Measurements from ENCODE around the gene RAD51C.

The RAD51C gene

DNA sequence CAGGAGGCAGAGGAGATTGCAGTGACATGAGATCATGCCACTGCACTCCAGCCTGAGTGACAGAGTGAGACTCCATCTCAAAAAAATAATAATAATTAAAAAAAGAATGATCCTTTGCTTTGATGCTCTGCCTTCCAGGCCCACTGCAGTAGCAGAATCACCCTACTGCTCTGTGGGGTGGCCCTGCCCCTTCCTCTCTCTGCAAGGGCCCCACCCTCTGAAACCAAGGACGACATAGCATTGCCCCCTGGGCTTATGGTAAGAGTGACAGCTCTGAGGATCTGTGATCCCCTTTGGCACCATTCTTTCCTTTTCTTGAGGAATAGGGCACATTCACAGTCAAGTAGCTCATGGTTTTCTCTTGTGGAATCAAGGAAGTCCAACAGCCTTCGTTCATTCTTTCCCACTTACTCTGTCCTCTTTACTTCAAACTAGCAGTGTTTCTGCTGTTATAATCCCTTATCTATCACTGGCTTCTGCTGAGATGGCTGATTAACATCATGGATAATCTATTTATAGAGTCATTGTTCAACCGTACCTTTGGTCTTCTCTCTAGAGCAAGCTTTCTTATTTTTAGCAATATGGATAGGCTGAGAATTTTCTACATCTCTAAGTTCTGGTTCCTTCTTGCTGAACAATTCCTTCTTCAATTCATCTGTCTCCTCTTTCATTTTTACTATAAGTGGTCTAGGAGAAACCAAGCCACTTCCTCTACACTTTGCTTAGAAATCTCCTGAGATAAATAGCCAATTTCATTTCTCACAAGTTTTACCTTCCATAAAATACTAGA is 14.1 kb downstream of the RAD51C start:
- no peak overlapping the region for H3K4me3 ChIP-seq (ENCODE audit: control insufficient read depth, low read depth, low read length)
- TF ChIP-seq CTCF (IDR thresholded peaks at IDR 0.05; ENCODE audit: control insufficient read depth, insufficient read depth, low read depth, low read length, missing control alignments) = no peak
- DNase-seq (ENCODE audit: low read depth) = no peak

DNA sequence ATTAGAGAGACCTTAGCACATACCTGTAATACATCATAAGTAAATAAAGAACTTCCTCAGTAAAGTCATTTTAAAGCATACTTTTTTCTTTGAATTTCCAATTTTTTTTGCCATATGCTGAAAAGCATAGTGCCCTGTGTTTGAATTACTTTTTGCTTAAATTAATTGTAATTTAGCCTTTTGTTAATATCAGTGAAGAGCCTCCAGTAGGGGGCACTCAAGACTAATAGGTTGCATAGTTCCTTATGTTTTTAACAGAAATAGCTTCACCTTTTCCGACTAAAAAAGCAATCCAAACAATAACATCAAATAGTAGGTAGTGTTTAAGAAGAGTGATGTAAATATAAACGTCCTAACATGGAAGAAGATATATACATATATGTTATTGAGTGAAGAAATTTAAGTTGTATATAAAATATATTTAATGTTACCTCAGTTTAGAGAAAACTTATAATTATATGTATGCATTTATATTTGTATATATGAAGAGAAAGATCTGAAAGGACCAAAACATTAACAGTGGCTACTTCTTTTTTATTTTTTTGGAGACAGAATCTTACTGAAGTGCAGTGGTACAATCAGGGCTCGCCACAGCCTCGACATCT is 18.6 kb downstream of the RAD51C start:
- no peak overlapping the region for H3K4me3 ChIP-seq (ENCODE audit: control insufficient read depth, low read depth, low read length)
- DNase-seq (ENCODE audit: low read depth) = no peak
- peak; percentile 57 for TF ChIP-seq CTCF (IDR thresholded peaks at IDR 0.05; ENCODE audit: control insufficient read depth, insufficient read depth, low read depth, low read length, missing control alignments)

DNA sequence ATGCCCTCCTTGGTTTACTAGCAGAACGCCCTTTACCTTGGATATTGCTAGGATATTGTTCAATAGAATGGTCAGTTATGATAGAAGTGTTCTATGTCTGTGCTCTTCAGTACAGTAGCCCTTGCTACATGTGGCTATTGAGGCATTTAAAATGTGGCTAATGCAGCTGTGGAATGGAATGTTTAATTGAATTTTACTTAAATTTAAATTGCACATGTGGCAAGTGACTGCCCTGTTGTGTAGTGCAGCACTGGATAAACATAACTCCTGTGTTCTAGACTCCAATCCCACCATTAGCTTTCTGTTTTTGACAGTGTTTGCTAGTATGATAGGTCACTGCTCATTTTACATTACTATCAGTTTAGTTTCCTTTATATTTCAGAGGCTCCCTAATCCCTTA is 29.9 kb downstream of the RAD51C start:
- H3K4me3 ChIP-seq (ENCODE audit: control insufficient read depth, low read depth, low read length) = no peak overlapping the region
- no peak for TF ChIP-seq CTCF (IDR thresholded peaks at IDR 0.05; ENCODE audit: control insufficient read depth, insufficient read depth, low read depth, low read length, missing control alignments)
- DNase-seq (ENCODE audit: low read depth) = no peak

- DNase-seq (ENCODE audit: low read depth) = no peak
- no peak overlapping the region for H3K4me3 ChIP-seq (ENCODE audit: control insufficient read depth, low read depth, low read length)
- no peak for TF ChIP-seq CTCF (IDR thresholded peaks at IDR 0.05; ENCODE audit: control insufficient read depth, insufficient read depth, low read depth, low read length, missing control alignments)
These were observed 30.3 kb downstream of the RAD51C start for GRCh38 chr17:58722696-58723095.

- DNase-seq (ENCODE audit: low read depth) = no peak
These were observed 36.4 kb downstream of the RAD51C start for GRCh38 chr17:58728798-58729197.

DNA sequence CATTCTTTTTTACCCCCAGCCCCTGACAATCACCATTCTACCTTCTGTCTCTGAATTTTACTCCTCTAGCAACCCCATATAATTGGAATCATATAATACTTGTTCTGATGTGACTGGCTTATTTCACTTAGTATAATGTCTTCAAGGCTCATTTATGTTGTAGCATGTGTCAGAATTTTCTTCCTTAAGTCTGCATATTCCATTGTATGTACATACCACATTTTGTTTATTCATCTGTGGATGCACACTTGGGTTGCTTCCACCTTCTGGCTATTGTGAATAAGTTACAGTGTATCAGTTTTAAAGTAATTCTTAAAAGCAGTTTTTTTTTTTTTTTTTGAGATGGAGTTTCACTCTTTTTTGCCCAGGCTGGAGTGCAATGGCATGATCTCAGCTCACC is 38.5 kb downstream of the RAD51C start:
- H3K4me3 ChIP-seq (ENCODE audit: control insufficient read depth, low read depth, low read length) = no peak overlapping the region
- TF ChIP-seq CTCF (IDR thresholded peaks at IDR 0.05; ENCODE audit: control insufficient read depth, insufficient read depth, low read depth, low read length, missing control alignments) = no peak
- DNase-seq (ENCODE audit: low read depth) = no peak

More at GRCh38 chr17:58728798-58729197, 36.4 kb downstream of the RAD51C start:
- no peak for TF ChIP-seq CTCF (IDR thresholded peaks at IDR 0.05; ENCODE audit: control insufficient read depth, insufficient read depth, low read depth, low read length, missing control alignments)
- H3K4me3 ChIP-seq (ENCODE audit: control insufficient read depth, low read depth, low read length) = no peak overlapping the region

Data from AG09309 (cell line).